Esophagus squamous epithelium (tissue), 4 donors: ENCODE data around the gene EFNB2.

ENCODE experiments used
- POLR2A ChIP-seq, 4 donors: fragments of 450-650 bp; IDR thresholded peaks; one replicate each; pipeline ENCODE4 v1.6.1; 2017; ENCODE audit warnings: antibody characterized with exemption in 4 of 4, mild to moderate bottlenecking in 4 of 4, moderate library complexity in 3 of 4
- TF ChIP-seq, protein P1 (sequence below), 6 experiments: fragments of 450-650 bp in 4 of 6; fragments of 200-600 bp in 2 of 6; sonication (generic) in 2 of 6; IDR thresholded peaks; one replicate each; pipeline ENCODE4 v1.5.1; 2016 to 2019; ENCODE audit warnings: antibody characterized with exemption in 6 of 6, mild to moderate bottlenecking in 4 of 6, moderate library complexity in 4 of 6

DNA sequence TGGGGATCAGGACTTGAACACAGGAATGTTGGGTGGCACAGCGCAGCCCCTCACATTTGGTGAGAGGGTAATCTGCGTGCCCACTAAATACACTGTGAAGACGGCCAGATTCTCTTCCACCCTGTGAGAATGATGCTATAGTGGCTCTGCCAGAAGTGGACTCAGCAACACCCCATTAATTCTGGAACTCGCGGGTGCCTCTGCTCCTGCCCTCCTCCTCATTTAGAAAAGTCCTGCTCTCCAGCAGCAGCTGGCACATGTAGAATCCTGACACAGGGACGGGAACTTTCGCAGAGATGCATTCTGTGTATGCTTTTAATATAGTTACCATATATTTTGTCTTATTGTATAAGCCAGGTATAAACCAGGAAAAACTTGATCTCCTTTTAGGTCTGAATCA lies 57.3 kb downstream of the EFNB2 start:
- TF ChIP-seq, protein P1, sequence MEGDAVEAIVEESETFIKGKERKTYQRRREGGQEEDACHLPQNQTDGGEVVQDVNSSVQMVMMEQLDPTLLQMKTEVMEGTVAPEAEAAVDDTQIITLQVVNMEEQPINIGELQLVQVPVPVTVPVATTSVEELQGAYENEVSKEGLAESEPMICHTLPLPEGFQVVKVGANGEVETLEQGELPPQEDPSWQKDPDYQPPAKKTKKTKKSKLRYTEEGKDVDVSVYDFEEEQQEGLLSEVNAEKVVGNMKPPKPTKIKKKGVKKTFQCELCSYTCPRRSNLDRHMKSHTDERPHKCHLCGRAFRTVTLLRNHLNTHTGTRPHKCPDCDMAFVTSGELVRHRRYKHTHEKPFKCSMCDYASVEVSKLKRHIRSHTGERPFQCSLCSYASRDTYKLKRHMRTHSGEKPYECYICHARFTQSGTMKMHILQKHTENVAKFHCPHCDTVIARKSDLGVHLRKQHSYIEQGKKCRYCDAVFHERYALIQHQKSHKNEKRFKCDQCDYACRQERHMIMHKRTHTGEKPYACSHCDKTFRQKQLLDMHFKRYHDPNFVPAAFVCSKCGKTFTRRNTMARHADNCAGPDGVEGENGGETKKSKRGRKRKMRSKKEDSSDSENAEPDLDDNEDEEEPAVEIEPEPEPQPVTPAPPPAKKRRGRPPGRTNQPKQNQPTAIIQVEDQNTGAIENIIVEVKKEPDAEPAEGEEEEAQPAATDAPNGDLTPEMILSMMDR (IDR thresholded peaks at IDR 0.05) = no peak
- no peak for TF ChIP-seq POLR2A (IDR thresholded peaks at IDR 0.05)
